GM19467 (cell line): ENCODE data around the gene CRYBB2.
"Not testable (repeated sequence)": the region's sequence is repeated elsewhere in the genome, so short reads cannot be mapped to it uniquely, and the experiment has no call there.

Source experiments
- ATAC-seq: cut with Tn5 transposase; IDR thresholded peaks from one replicate; pipeline ENCODE4 v1.9.1; 2021; ENCODE audit warnings: mild to moderate bottlenecking, moderate library complexity; ENCODE audit not compliant: unreplicated experiment

Gene CRYBB2

GRCh38 chr22:25199731-25200520 is 19.5 kb upstream of the CRYBB2 start, which contains the start of gene CRYBB3:
CRYBB3 (plus strand) TSS chr22:25199858; CDS start chr22:25201397, 1,539 bp downstream.
- ATAC-seq = no peak

DNA sequence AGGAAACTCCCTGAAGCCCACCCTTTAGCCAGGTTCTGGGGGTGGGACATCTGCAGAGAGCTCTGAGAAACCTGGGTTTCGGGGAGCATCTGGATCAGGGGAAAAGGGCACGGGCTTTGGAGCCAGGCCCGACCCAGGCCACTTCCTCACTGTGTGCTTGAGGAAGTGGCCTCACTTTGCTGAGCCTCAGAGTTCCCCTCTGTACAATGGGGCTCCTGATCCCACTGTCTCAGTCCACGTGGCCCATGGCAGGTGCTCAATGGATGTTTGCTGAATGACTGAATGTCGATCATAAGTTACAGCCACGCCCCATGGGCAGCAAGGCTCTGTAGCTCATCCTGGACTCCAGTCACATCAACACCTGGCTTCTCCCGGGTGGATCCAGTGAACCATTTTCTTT is 18.5 kb upstream of the CRYBB2 start:
- no peak for ATAC-seq

- no peak for ATAC-seq
Measured at GRCh38 chr22:25201557-25202273, 17.7 kb upstream of the CRYBB2 start.

DNA sequence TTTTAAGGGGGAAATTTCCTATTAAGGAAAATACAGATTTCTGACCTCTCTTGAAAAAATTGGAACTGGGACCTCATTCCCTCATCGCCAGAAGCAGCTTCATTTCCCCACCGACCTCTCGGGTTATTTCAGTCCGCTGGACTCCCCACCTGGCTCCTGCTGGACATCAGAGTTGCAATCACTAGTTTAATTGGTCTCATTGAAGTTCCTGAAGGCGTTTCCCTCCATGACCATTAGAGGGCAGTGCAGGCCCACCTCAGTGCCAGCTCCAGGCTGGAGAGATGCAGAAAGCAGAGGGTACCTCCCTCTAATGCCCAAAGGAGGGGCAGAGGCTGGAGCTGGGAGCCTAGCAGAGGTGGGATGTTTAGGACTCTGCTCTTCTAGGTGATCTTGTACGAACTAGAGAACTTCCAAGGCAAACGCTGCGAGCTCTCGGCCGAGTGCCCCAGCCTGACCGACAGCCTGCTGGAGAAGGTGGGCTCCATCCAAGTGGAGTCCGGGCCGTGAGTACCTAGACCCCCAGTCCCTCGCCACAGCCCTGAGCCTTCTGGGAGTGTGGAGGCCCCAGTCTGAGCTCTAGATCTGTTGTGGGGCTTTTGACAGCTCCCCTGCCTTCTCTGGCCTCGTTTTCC is 17.0 kb upstream of the CRYBB2 start:
- ATAC-seq = no peak

DNA sequence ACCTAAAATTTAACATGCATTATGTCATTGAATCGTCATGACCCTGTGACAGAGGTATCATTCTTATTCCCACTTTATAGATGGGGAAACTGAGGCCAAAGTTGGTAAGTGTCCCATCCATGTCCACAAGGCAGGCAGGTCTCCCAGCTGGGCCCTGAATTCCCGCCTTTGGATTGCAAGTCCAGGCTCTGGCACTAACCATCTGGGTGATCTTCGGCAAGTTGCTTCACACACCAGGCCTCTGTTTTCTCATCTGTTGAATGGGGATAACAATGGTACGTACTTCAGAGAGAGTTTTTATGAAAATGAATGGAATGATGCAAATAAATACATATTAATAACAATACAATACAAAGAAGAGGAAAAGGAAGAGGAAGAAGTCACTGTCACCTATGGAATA is 16.4 kb upstream of the CRYBB2 start:
- ATAC-seq = no peak

DNA sequence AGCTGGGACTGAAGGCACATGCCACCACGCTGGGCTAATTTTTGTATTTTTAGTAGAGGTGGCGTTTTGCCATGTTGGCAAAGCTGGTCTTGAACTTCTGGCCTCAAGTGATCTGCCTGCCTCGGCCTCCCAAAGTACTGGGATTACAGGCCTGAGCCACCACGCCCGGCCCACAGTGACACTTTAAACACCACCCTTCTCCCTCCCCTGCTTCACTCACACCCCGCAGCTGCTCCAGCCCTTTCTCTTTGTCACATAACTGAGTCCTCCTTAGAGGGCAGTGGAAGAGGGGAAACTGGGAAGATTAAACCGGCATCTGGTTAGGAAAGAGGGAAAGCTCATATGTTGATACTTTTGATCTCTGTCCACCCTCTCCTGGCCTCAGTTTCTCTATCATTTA is 14.9 kb upstream of the CRYBB2 start:
- ATAC-seq = not testable (repeated sequence)

- ATAC-seq = no peak
Measured at GRCh38 chr22:25205847-25206246, 13.6 kb upstream of the CRYBB2 start.

DNA sequence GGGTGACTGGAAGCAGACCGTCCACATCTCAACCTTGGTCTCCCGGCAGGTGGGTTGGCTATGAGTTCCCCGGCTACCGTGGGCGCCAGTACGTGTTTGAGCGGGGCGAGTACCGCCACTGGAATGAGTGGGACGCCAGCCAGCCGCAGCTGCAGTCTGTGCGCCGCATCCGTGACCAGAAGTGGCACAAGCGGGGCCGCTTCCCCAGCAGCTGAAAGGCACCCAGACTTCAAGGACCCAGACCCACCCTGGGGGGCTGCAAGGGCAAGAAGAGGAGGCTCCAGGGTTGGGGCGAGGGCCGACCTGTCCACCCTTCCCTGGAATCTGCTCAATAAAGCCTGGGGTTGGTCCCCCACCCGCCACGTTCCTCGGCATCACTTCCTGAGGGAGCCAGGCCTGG is 12.4 kb upstream of the CRYBB2 start:
- no peak for ATAC-seq

DNA sequence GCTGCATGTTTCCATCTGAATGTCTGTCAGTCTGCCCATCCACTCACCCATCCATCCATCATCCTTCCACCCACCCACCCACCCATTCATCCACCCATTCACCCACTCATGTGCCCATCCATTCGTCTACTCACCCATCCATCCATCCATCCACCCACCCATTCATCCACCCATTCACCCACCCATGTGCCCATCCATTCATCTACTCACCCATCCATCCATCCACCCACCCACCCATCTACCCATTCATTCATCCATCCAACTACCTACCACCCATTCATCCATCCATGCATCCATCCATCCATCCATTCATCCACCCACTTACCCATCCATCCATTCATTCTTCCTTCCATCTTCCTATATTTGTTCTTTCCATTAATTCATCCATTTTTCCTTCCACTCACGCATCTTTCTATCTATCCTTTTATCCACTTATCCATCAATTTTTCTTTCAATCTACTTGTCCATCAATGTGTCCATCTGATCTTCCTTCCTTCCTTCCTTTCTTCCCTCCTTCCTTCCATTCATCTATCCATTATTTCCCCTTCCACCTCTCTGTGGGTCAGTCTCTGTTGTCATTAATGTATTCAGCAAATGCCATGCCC is 11.8 kb upstream of the CRYBB2 start:
- no peak for ATAC-seq

DNA sequence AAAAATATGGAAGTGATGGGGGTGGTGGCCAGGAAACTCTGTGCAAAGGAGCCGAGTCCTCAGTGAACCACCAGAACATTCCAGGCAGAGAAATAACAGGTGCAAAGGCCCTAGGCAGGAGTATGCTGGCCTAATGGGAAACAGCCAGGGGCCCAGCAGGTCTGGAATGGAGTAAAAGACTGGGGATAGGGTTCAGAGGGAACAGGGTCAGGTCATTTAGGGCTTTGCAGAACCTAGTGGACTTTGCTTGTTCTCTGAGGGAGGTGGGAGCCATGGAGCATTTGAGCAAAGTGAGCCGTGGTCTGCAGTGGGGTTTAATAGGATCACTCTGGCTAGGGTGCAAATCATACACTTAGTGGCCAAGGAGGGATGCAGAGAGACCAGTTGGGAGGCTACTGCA is 11.1 kb upstream of the CRYBB2 start:
- no peak for ATAC-seq

DNA sequence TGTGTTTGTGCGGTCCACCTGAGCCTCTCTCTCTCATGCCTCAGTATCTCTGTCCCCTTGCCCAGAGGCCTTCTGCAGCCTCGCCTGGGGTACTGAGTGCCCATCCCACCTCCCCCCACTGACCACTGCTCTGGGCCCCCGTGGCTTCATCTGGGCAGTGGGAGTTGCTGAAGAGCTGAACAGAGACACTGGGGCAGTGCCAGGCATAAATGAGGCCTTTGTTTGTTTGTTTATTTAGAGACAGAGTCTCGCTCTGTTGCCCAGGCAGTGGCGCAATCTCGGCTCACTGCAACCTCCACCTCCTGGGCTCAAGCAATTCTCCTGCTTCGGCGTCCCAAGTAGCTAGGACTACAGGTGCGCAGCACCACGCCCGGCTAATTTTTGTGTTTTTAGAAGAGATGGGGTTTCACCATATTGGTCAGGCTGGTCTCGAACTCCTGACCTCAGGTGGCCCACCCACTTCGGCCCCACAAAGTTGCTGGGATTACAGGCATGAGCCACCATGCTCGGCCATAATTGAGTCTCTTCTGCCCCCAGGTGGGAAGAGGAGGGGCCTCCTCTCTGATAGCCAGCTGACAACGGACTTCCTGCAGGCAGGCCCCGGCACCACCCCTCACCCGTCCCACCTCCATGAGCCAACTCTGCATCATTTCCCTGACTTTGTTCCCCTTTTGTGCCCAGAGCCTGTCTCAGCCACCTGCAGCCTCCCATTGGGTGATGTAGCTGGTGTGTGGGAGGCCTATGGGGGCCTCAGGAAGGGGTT is 10.5 kb upstream of the CRYBB2 start:
- ATAC-seq = no peak

DNA sequence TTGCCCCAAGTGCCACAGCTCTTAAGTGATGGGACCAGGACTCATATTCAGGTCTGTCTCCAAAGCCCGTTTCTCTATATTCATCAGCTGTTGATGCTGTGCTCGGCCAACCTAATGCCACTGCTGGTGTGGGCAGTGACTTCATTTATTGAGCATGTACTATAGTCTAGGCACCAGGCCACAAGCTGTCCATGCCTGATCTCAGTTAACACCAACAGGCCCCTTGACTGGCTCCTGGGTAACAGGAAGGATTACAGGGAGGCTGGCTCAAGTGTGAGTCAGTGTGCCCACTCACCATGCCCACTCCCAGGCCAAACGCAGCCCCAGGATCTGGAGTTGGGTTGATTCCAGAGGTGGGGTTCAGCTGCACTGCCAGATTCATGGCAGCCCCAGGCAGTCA is 8.6 kb upstream of the CRYBB2 start:
- no peak for ATAC-seq

GRCh38 chr22:25212337-25212736 is 7.1 kb upstream of the CRYBB2 start:
- no peak for ATAC-seq

DNA sequence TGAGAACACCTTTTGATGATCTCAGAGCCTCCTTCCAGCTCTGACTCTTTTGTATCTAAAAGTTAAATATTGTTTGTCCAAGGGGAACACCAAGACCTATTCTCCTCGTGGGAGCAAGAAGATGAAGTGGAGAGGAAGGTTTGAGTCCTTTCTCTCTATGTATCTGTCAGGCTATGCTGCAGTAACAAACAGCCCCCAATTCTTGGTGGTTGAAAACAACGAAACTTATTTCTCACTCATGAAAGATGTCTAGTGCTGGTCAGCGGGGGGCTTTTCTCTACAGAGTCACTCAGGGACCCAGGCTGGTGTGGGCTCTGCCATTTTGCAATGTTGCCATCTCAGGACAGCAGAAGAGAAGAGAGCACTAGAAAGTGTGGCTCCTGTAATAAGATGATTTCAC is 6.2 kb upstream of the CRYBB2 start:
- no peak for ATAC-seq

DNA sequence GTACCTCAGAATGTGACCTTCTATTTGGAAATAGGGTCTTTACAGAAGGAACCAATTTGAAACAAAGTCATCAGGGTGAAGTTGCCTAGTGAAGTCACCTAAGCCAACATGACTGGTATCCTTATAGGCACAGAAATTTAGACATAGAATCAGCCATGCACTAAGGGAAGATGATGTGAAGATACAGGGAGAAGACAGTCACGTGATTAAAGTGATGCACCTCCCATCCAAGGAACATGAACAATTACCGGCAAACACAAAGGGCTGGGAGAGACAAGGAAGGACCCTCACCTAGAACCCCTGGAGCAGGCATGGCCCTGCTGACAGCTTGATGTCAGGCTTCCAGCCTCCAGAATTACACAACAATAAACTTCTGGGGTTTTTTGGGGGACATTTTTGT is 3.2 kb upstream of the CRYBB2 start:
- ATAC-seq = no peak

DNA sequence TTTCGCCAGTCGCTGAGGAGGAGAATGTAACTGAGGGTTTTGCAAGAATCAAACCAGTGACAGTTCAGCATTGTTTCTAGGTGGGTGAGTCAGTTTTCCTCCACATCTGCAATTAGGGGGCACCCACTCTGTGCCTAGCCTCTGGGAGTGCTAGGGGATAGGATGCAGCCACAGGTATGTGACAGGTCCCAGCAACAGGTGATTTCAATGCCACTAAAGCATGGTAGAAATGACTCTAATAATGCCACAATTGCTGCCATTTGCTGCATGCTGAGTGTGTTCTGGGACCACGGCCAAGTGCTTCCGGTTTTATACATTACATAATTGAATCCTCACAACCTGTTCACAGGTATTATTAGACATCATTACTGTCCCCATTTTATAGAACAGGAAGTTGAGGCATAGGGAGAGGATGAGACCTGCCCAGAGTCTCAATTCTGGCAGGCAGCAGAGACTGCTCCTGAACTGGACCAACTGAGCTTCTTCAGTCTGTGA is 556 bp downstream of the CRYBB2 start:
- no peak for ATAC-seq

GRCh38 chr22:25221790-25222189 is 2.4 kb downstream of the CRYBB2 start:
- no peak for ATAC-seq

GRCh38 chr22:25223269-25223850 is 3.9 kb downstream of the CRYBB2 start:
- no peak for ATAC-seq

DNA sequence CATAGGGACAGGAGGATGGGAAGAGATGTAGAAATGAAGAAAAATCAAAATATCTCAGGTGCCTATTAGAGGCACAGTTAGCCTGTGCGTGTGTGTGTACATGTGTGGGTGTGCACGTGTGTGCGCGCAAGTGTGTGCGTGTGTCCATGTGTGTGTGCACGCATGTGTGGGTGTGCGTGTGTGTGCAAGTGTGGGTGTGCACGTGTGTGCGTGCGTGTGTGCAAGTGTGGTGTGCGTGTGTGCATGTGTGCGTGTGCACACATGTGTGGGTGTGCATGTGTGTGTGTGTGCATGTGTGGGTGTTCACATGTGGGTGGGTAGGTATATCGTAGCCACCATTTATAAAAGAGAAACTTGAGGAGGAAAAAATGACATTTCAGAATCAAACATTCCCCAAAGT is 9.4 kb downstream of the CRYBB2 start:
- no peak for ATAC-seq

DNA sequence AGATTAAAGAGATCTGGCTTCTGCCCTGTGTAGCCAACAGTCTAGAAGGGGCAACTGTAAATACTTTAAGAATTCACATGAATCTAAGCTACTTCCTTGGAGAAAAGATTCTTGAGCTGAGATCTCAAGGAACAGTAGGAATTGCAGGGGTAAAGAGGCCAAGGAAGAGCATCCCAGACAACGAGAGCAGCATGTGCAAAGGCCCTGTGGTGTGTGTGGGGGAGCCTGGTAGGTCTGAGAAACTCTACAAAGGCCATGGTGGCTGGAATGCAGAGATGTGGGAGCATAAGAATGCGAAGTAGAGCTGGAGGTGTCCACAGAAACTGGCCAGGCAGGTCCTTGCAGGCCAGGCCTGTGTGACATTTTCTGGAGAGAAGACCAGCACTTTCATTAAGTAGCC is 11.3 kb downstream of the CRYBB2 start:
- not testable (repeated sequence) for ATAC-seq
